HCT116 (cell line): ENCODE results near the gene PLA2G2E. TPM values are rescaled to one million over a fixed set of nuclear protein-coding genes. Genes with fewer than 3 reads are reported as not detected.

Source experiments
- ATAC-seq: fragments of 200-7000 bp; cut with Tn5 transposase; 2 replicates; pipeline ENCODE4 v1.9.1; 2020; ENCODE audit warnings: mild to moderate bottlenecking, moderate library complexity
- BruUV-seq: library from RNA; stranded (reverse); fragments of 400-500 nt; replicated peaks from 2 replicates; lab custom pipeline; 2021; lab: Mats Ljungman, UMichigan
- CTCF ChIA-PET: fragments of 300-600 bp; sonication (Branson Sonifier 250); formaldehyde crosslinking; loops from one replicate; lab custom pipeline; 2021; ENCODE audit warnings: antibody characterized with exemption; lab: Charles Lee
- POLR2A ChIA-PET: fragments of 300-600, 350-600 bp; sonication (Branson Sonifier 250); formaldehyde crosslinking; loops from one replicate; lab custom pipeline; 2021; ENCODE audit warnings: antibody characterized with exemption; lab: Charles Lee
- RAD21 ChIA-PET, 2 experiments: fragments of 300-600 bp; sonication (Branson Sonifier 250); formaldehyde crosslinking; loops; one replicate each; lab custom pipeline; 2023; ENCODE audit warnings: low total read pairs in 2 of 2; ENCODE audit not compliant: uncharacterized antibody in 2 of 2, unreplicated experiment in 2 of 2, low non-redundant PET in 1 of 2; lab: Charles Lee
- DNase-seq: peaks from one replicate; pipeline ENCODE4 v3.0.0-alpha.2; 2010; ENCODE audit warnings: low read depth, low spot score
- H2AFZ ChIP-seq: fragments of 200-600 bp; shearing (Covaris generic), sonication (generic); 2 replicates; pipeline ENCODE4 v1.6.1; 2017; ENCODE audit warnings: low read depth, mixed run types, mixed read lengths, antibody characterized with exemption, low read length; ENCODE audit not compliant: poor library complexity, severe bottlenecking
- H3K27ac ChIP-seq: 2 replicates; pipeline ENCODE4 v1.5.1; 2012; ENCODE audit warnings: low read depth, low read length
- H3K27me3 ChIP-seq: fragments of 200-600 bp; sonication (generic); 2 replicates; pipeline ENCODE4 v1.6.1; 2016; ENCODE audit warnings: mixed run types, low read length, mixed read lengths; ENCODE audit not compliant: insufficient read depth
- H3K36me3 ChIP-seq, 2 experiments: fragments of 200-500 bp in 1 of 2; fragments of 200-600 bp in 1 of 2; sonication (Bioruptor generic) in 1 of 2; sonication (generic) in 1 of 2; 2 replicates each; pipeline versions ENCODE4 v1.5.1 to v1.6.1; 2014 to 2016; ENCODE audit warnings: low read length in 2 of 2, inconsistent platforms in 1 of 2, mixed read lengths in 1 of 2, mixed run types in 1 of 2; ENCODE audit not compliant: insufficient read depth in 2 of 2, control insufficient read depth in 1 of 2
- H3K4me1 ChIP-seq, 2 experiments: fragments of 200-600 bp in 1 of 2; sonication (generic) in 1 of 2; 2 replicates each; pipeline versions ENCODE4 v1.5.1 to v1.6.1; 2012 to 2017; ENCODE audit warnings: low read length in 2 of 2, inconsistent platforms in 1 of 2, mild to moderate bottlenecking in 1 of 2, mixed read lengths in 1 of 2, mixed run types in 1 of 2, moderate library complexity in 1 of 2; ENCODE audit not compliant: insufficient read depth in 2 of 2, control insufficient read depth in 1 of 2
- H3K4me2 ChIP-seq: fragments of 200-600 bp; sonication (generic); 2 replicates; pipeline ENCODE4 v1.6.1; 2017; ENCODE audit warnings: mixed run types, low read length, mixed read lengths
- H3K4me3 ChIP-seq, 2 experiments: fragments of 200-600 bp in 1 of 2; sonication (generic) in 1 of 2; replicated peaks in 1 of 2; 2 replicates each; pipeline ENCODE4 v1.5.1; 2011 to 2016; ENCODE audit warnings: low read length in 2 of 2, control low read depth in 1 of 2, low read depth in 1 of 2, mild to moderate bottlenecking in 1 of 2, mixed read lengths in 1 of 2, mixed run types in 1 of 2
- H3K79me2 ChIP-seq: fragments of 200-600 bp; sonication (generic); 2 replicates; pipeline ENCODE4 v1.6.1; 2017; ENCODE audit warnings: mild to moderate bottlenecking, mixed run types, low read length, moderate library complexity, mixed read lengths; ENCODE audit not compliant: insufficient read depth
- H3K9ac ChIP-seq: fragments of 200-600 bp; sonication (generic); 2 replicates; pipeline ENCODE4 v1.6.1; 2016; ENCODE audit warnings: low read length, mixed read lengths
- H3K9me2 ChIP-seq: fragments of 200-600 bp; sonication (generic), shearing (Covaris generic); 2 replicates; pipeline ENCODE4 v1.6.1; 2017; ENCODE audit warnings: mixed run types, mild to moderate bottlenecking, moderate library complexity; ENCODE audit not compliant: insufficient read depth
- H3K9me3 ChIP-seq, 2 experiments: fragments of 200-500 bp in 1 of 2; fragments of 200-600 bp in 1 of 2; sonication (Bioruptor generic) in 1 of 2; sonication (generic) in 1 of 2; 2 replicates each; pipeline ENCODE4 v1.6.1; 2014 to 2017; ENCODE audit warnings: low read length in 2 of 2, mixed read lengths in 2 of 2, inconsistent platforms in 1 of 2, low read depth in 1 of 2, mild to moderate bottlenecking in 1 of 2, mixed run types in 1 of 2, moderate library complexity in 1 of 2; ENCODE audit not compliant: control insufficient read depth in 1 of 2, insufficient read depth in 1 of 2
- H4K20me1 ChIP-seq: fragments of 200-600 bp; sonication (generic), shearing (Covaris generic); 2 replicates; pipeline ENCODE4 v1.6.1; 2017; ENCODE audit warnings: mixed run types, mild to moderate bottlenecking, moderate library complexity; ENCODE audit not compliant: insufficient read depth
- ATF3 ChIP-seq: IDR thresholded peaks from 2 replicates; pipeline ENCODE4 v1.6.1; 2012
- CEBPB ChIP-seq: IDR thresholded peaks from 2 replicates; pipeline ENCODE4 v1.6.1; 2012; ENCODE audit warnings: low read depth
- CTCF ChIP-seq, 3 experiments: fragments of 200-600 bp in 1 of 3; sonication (generic) in 1 of 3; IDR thresholded peaks in 2 of 3; conservative IDR thresholded peaks in 1 of 3; 2 replicates each; pipeline ENCODE4 v1.5.1; 2012 to 2017; ENCODE audit warnings: low read depth in 2 of 3, low read length in 2 of 3, antibody characterized with exemption in 1 of 3, borderline replicate concordance in 1 of 3, control low read depth in 1 of 3, mild to moderate bottlenecking in 1 of 3, mixed read lengths in 1 of 3, mixed run types in 1 of 3, moderate library complexity in 1 of 3; ENCODE audit not compliant: insufficient read depth in 1 of 3
- EGR1 ChIP-seq: IDR thresholded peaks from 2 replicates; pipeline ENCODE4 v1.6.1; 2012; ENCODE audit warnings: low read depth
- ELF1 ChIP-seq: IDR thresholded peaks from 2 replicates; pipeline ENCODE4 v1.6.1; 2012; ENCODE audit warnings: low read depth, borderline replicate concordance
- EZH2 ChIP-seq: fragments of 200-600 bp; sonication (generic); IDR thresholded peaks from 2 replicates; pipeline ENCODE4 v1.6.1; 2017; ENCODE audit warnings: antibody characterized with exemption, mixed run types
- EZH2phosphoT487 ChIP-seq: fragments of 200-600 bp; IDR thresholded peaks from 2 replicates; pipeline ENCODE4 v1.6.1; 2018; ENCODE audit warnings: antibody characterized with exemption, borderline replicate concordance
- FOSL1 ChIP-seq: IDR thresholded peaks from 2 replicates; pipeline ENCODE4 v1.6.1; 2012; ENCODE audit warnings: low read depth
- POLR2A ChIP-seq: IDR thresholded peaks from 2 replicates; pipeline ENCODE4 v1.7.0; 2011; ENCODE audit warnings: borderline replicate concordance; ENCODE audit not compliant: insufficient read depth, insufficient read length; ENCODE audit errors: extremely low read depth
- POLR2AphosphoS5 ChIP-seq: IDR thresholded peaks from 2 replicates; pipeline ENCODE4 v1.6.1; 2011; ENCODE audit warnings: mild to moderate bottlenecking, low read depth, low read length, moderate library complexity
- RAD21 ChIP-seq: IDR thresholded peaks from 2 replicates; pipeline ENCODE4 v1.6.1; 2012; ENCODE audit warnings: low read depth, mild to moderate bottlenecking
- SIN3A ChIP-seq: IDR thresholded peaks from 2 replicates; pipeline ENCODE4 v1.6.1; 2012; ENCODE audit warnings: low read depth
- SP1 ChIP-seq: IDR thresholded peaks from 2 replicates; pipeline ENCODE4 v1.6.1; 2012; ENCODE audit warnings: low read depth
- SRF ChIP-seq: IDR thresholded peaks from 2 replicates; pipeline ENCODE4 v1.6.1; 2012; ENCODE audit warnings: low read depth
- TCF7L2 ChIP-seq: IDR thresholded peaks from 2 replicates; pipeline ENCODE4 v1.7.0; 2011; ENCODE audit warnings: borderline replicate concordance, inconsistent platforms; ENCODE audit not compliant: insufficient read depth, insufficient read length; ENCODE audit errors: extremely low read depth
- YY1 ChIP-seq: IDR thresholded peaks from 2 replicates; pipeline ENCODE4 v1.6.1; 2011; ENCODE audit warnings: low read length, low read depth, moderate library complexity, mild to moderate bottlenecking; ENCODE audit not compliant: insufficient replicate concordance; ENCODE audit errors: extremely low read depth
- ZBTB33 ChIP-seq: IDR thresholded peaks from 2 replicates; pipeline ENCODE4 v1.6.1; 2011; ENCODE audit warnings: mild to moderate bottlenecking, low read length, moderate library complexity; ENCODE audit not compliant: insufficient replicate concordance; ENCODE audit errors: extremely low read depth
- ZFX ChIP-seq: fragments of 450-650 bp; IDR thresholded peaks from 2 replicates; pipeline ENCODE4 v1.6.1; 2017
- ZNF274 ChIP-seq: fragments of 200-500 bp; sonication (Bioruptor generic); IDR thresholded peaks from 2 replicates; pipeline ENCODE4 v1.6.1; 2014; ENCODE audit warnings: mild to moderate bottlenecking, low read depth, low read length, inconsistent platforms
- intact Hi-C: fragments of 100-400 bp; cut with micrococcal nuclease; formaldehyde crosslinking; loops from 2 replicates; pipeline ENCODE4 v1.10.0; 2022
- total RNA-seq: library from RNA; stranded (reverse); gene quantifications from one replicate; pipeline ENCODE4 v1.2.1, GENCODE V29; 2021; ENCODE audit not compliant: unreplicated experiment
- TF ChIP-seq, protein P1 (sequence below): IDR thresholded peaks from 2 replicates; pipeline ENCODE4 v1.6.1; 2012; ENCODE audit warnings: low read depth

The PLA2G2E gene
- total RNA-seq, 1 experiment from 2014 or later, result not detected

- Histone ChIP-seq H2AFZ (no peak overlapping the region), H3K4me1 (no peaks in the 10 kb centered on the region), H3K9me3 (no peaks in the 10 kb centered on the region), H3K27ac (no peak overlapping the region), H3K36me3 (no peaks in the 10 kb centered on the region), H3K4me3 (no peak overlapping the region), H3K79me2 (no peaks in the 10 kb centered on the region), H3K9me2 (no peaks in the 10 kb centered on the region), H3K4me2 (no peak overlapping the region), H4K20me1 (no peaks in the 10 kb centered on the region), H3K27me3 (no peaks in the 10 kb centered on the region), H3K9ac (no peak overlapping the region)
- ChIA-PET CTCF (no interaction called here), RAD21 (no interaction called here), POLR2A (no interaction called here)
- intact Hi-C loops, result no loop called here
- TF ChIP-seq FOSL1 (no peak), EZH2phosphoT487 (no peak), EGR1 (no peak), SP1 (no peak), ZNF274 (no peak), POLR2A (no peak), ZFX (no peak), RAD21 (no peak), TCF7L2 (no peak), CTCF (IDR thresholded peaks at IDR 0.05 in 2 of 3, conservative IDR thresholded peaks at IDR 0.05 in 1 of 3; ENCODE audit: borderline replicate concordance in 1 of 3, insufficient read depth in 1 of 3, low read depth in 2 of 3, low read length in 2 of 3) (no peak), POLR2AphosphoS5 (no peak), ZBTB33 (no peak), EZH2 (no peak), SRF (no peak), CEBPB (no peak), ATF3 (no peak), YY1 (no peak), ELF1 (no peak), SIN3A (no peak)
- TF ChIP-seq, protein P1, sequence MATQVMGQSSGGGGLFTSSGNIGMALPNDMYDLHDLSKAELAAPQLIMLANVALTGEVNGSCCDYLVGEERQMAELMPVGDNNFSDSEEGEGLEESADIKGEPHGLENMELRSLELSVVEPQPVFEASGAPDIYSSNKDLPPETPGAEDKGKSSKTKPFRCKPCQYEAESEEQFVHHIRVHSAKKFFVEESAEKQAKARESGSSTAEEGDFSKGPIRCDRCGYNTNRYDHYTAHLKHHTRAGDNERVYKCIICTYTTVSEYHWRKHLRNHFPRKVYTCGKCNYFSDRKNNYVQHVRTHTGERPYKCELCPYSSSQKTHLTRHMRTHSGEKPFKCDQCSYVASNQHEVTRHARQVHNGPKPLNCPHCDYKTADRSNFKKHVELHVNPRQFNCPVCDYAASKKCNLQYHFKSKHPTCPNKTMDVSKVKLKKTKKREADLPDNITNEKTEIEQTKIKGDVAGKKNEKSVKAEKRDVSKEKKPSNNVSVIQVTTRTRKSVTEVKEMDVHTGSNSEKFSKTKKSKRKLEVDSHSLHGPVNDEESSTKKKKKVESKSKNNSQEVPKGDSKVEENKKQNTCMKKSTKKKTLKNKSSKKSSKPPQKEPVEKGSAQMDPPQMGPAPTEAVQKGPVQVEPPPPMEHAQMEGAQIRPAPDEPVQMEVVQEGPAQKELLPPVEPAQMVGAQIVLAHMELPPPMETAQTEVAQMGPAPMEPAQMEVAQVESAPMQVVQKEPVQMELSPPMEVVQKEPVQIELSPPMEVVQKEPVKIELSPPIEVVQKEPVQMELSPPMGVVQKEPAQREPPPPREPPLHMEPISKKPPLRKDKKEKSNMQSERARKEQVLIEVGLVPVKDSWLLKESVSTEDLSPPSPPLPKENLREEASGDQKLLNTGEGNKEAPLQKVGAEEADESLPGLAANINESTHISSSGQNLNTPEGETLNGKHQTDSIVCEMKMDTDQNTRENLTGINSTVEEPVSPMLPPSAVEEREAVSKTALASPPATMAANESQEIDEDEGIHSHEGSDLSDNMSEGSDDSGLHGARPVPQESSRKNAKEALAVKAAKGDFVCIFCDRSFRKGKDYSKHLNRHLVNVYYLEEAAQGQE, result no peak
- ATAC-seq (no peak), DNase-seq (no peak)
- BruUV-seq, result no TSS peak
Observed at GRCh38 chr1:19942088-19942487, 18.7 kb upstream of the PLA2G2E start.
